HCT116 (cell line): Measurements from ENCODE around the gene SNF8. TPM values are rescaled to one million over a fixed set of nuclear protein-coding genes. Genes with fewer than 3 reads are reported as not detected.

Source experiments
- ATAC-seq: fragments of 200-7000 bp; cut with Tn5 transposase; 2 replicates; pipeline ENCODE4 v1.9.1; 2020; ENCODE audit warnings: mild to moderate bottlenecking, moderate library complexity
- BruUV-seq: library from RNA; stranded (reverse); fragments of 400-500 nt; replicated peaks from 2 replicates; lab custom pipeline; 2021; lab: Mats Ljungman, UMichigan
- CTCF ChIA-PET: fragments of 300-600 bp; sonication (Branson Sonifier 250); formaldehyde crosslinking; loops from one replicate; lab custom pipeline; 2021; ENCODE audit warnings: antibody characterized with exemption; lab: Charles Lee
- POLR2A ChIA-PET: fragments of 300-600, 350-600 bp; sonication (Branson Sonifier 250); formaldehyde crosslinking; loops from one replicate; lab custom pipeline; 2021; ENCODE audit warnings: antibody characterized with exemption; lab: Charles Lee
- RAD21 ChIA-PET, 2 experiments: fragments of 300-600 bp; sonication (Branson Sonifier 250); formaldehyde crosslinking; loops; one replicate each; lab custom pipeline; 2023; ENCODE audit warnings: low total read pairs in 2 of 2; ENCODE audit not compliant: uncharacterized antibody in 2 of 2, unreplicated experiment in 2 of 2, low non-redundant PET in 1 of 2; lab: Charles Lee
- DNase-seq: peaks from one replicate; pipeline ENCODE4 v3.0.0-alpha.2; 2010; ENCODE audit warnings: low read depth, low spot score
- H2AFZ ChIP-seq: fragments of 200-600 bp; shearing (Covaris generic), sonication (generic); 2 replicates; pipeline ENCODE4 v1.6.1; 2017; ENCODE audit warnings: low read depth, mixed run types, mixed read lengths, antibody characterized with exemption, low read length; ENCODE audit not compliant: poor library complexity, severe bottlenecking
- H3K27ac ChIP-seq: 2 replicates; pipeline ENCODE4 v1.5.1; 2012; ENCODE audit warnings: low read depth, low read length
- H3K27me3 ChIP-seq: fragments of 200-600 bp; sonication (generic); 2 replicates; pipeline ENCODE4 v1.6.1; 2016; ENCODE audit warnings: mixed run types, low read length, mixed read lengths; ENCODE audit not compliant: insufficient read depth
- H3K36me3 ChIP-seq, 2 experiments: fragments of 200-500 bp in 1 of 2; fragments of 200-600 bp in 1 of 2; sonication (Bioruptor generic) in 1 of 2; sonication (generic) in 1 of 2; 2 replicates each; pipeline versions ENCODE4 v1.5.1 to v1.6.1; 2014 to 2016; ENCODE audit warnings: low read length in 2 of 2, inconsistent platforms in 1 of 2, mixed read lengths in 1 of 2, mixed run types in 1 of 2; ENCODE audit not compliant: insufficient read depth in 2 of 2, control insufficient read depth in 1 of 2
- H3K4me1 ChIP-seq, 2 experiments: fragments of 200-600 bp in 1 of 2; sonication (generic) in 1 of 2; 2 replicates each; pipeline versions ENCODE4 v1.5.1 to v1.6.1; 2012 to 2017; ENCODE audit warnings: low read length in 2 of 2, inconsistent platforms in 1 of 2, mild to moderate bottlenecking in 1 of 2, mixed read lengths in 1 of 2, mixed run types in 1 of 2, moderate library complexity in 1 of 2; ENCODE audit not compliant: insufficient read depth in 2 of 2, control insufficient read depth in 1 of 2
- H3K4me2 ChIP-seq: fragments of 200-600 bp; sonication (generic); 2 replicates; pipeline ENCODE4 v1.6.1; 2017; ENCODE audit warnings: mixed run types, low read length, mixed read lengths
- H3K4me3 ChIP-seq, 2 experiments: fragments of 200-600 bp in 1 of 2; sonication (generic) in 1 of 2; replicated peaks in 1 of 2; 2 replicates each; pipeline ENCODE4 v1.5.1; 2011 to 2016; ENCODE audit warnings: low read length in 2 of 2, control low read depth in 1 of 2, low read depth in 1 of 2, mild to moderate bottlenecking in 1 of 2, mixed read lengths in 1 of 2, mixed run types in 1 of 2
- H3K79me2 ChIP-seq: fragments of 200-600 bp; sonication (generic); 2 replicates; pipeline ENCODE4 v1.6.1; 2017; ENCODE audit warnings: mild to moderate bottlenecking, mixed run types, low read length, moderate library complexity, mixed read lengths; ENCODE audit not compliant: insufficient read depth
- H3K9ac ChIP-seq: fragments of 200-600 bp; sonication (generic); 2 replicates; pipeline ENCODE4 v1.6.1; 2016; ENCODE audit warnings: low read length, mixed read lengths
- H3K9me2 ChIP-seq: fragments of 200-600 bp; sonication (generic), shearing (Covaris generic); 2 replicates; pipeline ENCODE4 v1.6.1; 2017; ENCODE audit warnings: mixed run types, mild to moderate bottlenecking, moderate library complexity; ENCODE audit not compliant: insufficient read depth
- H3K9me3 ChIP-seq, 2 experiments: fragments of 200-500 bp in 1 of 2; fragments of 200-600 bp in 1 of 2; sonication (Bioruptor generic) in 1 of 2; sonication (generic) in 1 of 2; 2 replicates each; pipeline ENCODE4 v1.6.1; 2014 to 2017; ENCODE audit warnings: low read length in 2 of 2, mixed read lengths in 2 of 2, inconsistent platforms in 1 of 2, low read depth in 1 of 2, mild to moderate bottlenecking in 1 of 2, mixed run types in 1 of 2, moderate library complexity in 1 of 2; ENCODE audit not compliant: control insufficient read depth in 1 of 2, insufficient read depth in 1 of 2
- H4K20me1 ChIP-seq: fragments of 200-600 bp; sonication (generic), shearing (Covaris generic); 2 replicates; pipeline ENCODE4 v1.6.1; 2017; ENCODE audit warnings: mixed run types, mild to moderate bottlenecking, moderate library complexity; ENCODE audit not compliant: insufficient read depth
- CEBPB ChIP-seq: IDR thresholded peaks from 2 replicates; pipeline ENCODE4 v1.6.1; 2012; ENCODE audit warnings: low read depth
- EGR1 ChIP-seq: IDR thresholded peaks from 2 replicates; pipeline ENCODE4 v1.6.1; 2012; ENCODE audit warnings: low read depth
- ELF1 ChIP-seq: IDR thresholded peaks from 2 replicates; pipeline ENCODE4 v1.6.1; 2012; ENCODE audit warnings: low read depth, borderline replicate concordance
- EZH2 ChIP-seq: fragments of 200-600 bp; sonication (generic); IDR thresholded peaks from 2 replicates; pipeline ENCODE4 v1.6.1; 2017; ENCODE audit warnings: antibody characterized with exemption, mixed run types
- EZH2phosphoT487 ChIP-seq: fragments of 200-600 bp; IDR thresholded peaks from 2 replicates; pipeline ENCODE4 v1.6.1; 2018; ENCODE audit warnings: antibody characterized with exemption, borderline replicate concordance
- FOSL1 ChIP-seq: IDR thresholded peaks from 2 replicates; pipeline ENCODE4 v1.6.1; 2012; ENCODE audit warnings: low read depth
- JUND ChIP-seq: IDR thresholded peaks from 2 replicates; pipeline ENCODE4 v1.6.1; 2012
- POLR2AphosphoS5 ChIP-seq: IDR thresholded peaks from 2 replicates; pipeline ENCODE4 v1.6.1; 2011; ENCODE audit warnings: mild to moderate bottlenecking, low read depth, low read length, moderate library complexity
- RAD21 ChIP-seq: IDR thresholded peaks from 2 replicates; pipeline ENCODE4 v1.6.1; 2012; ENCODE audit warnings: low read depth, mild to moderate bottlenecking
- SIN3A ChIP-seq: IDR thresholded peaks from 2 replicates; pipeline ENCODE4 v1.6.1; 2012; ENCODE audit warnings: low read depth
- SP1 ChIP-seq: IDR thresholded peaks from 2 replicates; pipeline ENCODE4 v1.6.1; 2012; ENCODE audit warnings: low read depth
- SRF ChIP-seq: IDR thresholded peaks from 2 replicates; pipeline ENCODE4 v1.6.1; 2012; ENCODE audit warnings: low read depth
- TCF7L2 ChIP-seq: IDR thresholded peaks from 2 replicates; pipeline ENCODE4 v1.7.0; 2011; ENCODE audit warnings: borderline replicate concordance, inconsistent platforms; ENCODE audit not compliant: insufficient read depth, insufficient read length; ENCODE audit errors: extremely low read depth
- ZNF274 ChIP-seq: fragments of 200-500 bp; sonication (Bioruptor generic); IDR thresholded peaks from 2 replicates; pipeline ENCODE4 v1.6.1; 2014; ENCODE audit warnings: mild to moderate bottlenecking, low read depth, low read length, inconsistent platforms
- intact Hi-C: fragments of 100-400 bp; cut with micrococcal nuclease; formaldehyde crosslinking; loops from 2 replicates; pipeline ENCODE4 v1.10.0; 2022
- total RNA-seq: library from RNA; stranded (reverse); gene quantifications from one replicate; pipeline ENCODE4 v1.2.1, GENCODE V29; 2021; ENCODE audit not compliant: unreplicated experiment
- TF ChIP-seq, protein P1 (sequence below): IDR thresholded peaks from 2 replicates; pipeline ENCODE4 v1.6.1; 2011; ENCODE audit warnings: mild to moderate bottlenecking, low read length, moderate library complexity; ENCODE audit not compliant: insufficient replicate concordance; ENCODE audit errors: extremely low read depth
- TF ChIP-seq, protein P2 (sequence below): IDR thresholded peaks from 2 replicates; pipeline ENCODE4 v1.6.1; 2012
- TF ChIP-seq, protein P3 (sequence below): IDR thresholded peaks from 2 replicates; pipeline ENCODE4 v1.6.1; 2012; ENCODE audit warnings: low read depth
- TF ChIP-seq, protein P4 (sequence below), 3 experiments: fragments of 200-600 bp in 1 of 3; sonication (generic) in 1 of 3; IDR thresholded peaks in 2 of 3; conservative IDR thresholded peaks in 1 of 3; 2 replicates each; pipeline ENCODE4 v1.5.1; 2012 to 2017; ENCODE audit warnings: low read depth in 2 of 3, low read length in 2 of 3, antibody characterized with exemption in 1 of 3, borderline replicate concordance in 1 of 3, control low read depth in 1 of 3, mild to moderate bottlenecking in 1 of 3, mixed read lengths in 1 of 3, mixed run types in 1 of 3, moderate library complexity in 1 of 3; ENCODE audit not compliant: insufficient read depth in 1 of 3

The SNF8 gene
- total RNA-seq, 1 experiment from 2014 or later, result 178 TPM

DNA sequence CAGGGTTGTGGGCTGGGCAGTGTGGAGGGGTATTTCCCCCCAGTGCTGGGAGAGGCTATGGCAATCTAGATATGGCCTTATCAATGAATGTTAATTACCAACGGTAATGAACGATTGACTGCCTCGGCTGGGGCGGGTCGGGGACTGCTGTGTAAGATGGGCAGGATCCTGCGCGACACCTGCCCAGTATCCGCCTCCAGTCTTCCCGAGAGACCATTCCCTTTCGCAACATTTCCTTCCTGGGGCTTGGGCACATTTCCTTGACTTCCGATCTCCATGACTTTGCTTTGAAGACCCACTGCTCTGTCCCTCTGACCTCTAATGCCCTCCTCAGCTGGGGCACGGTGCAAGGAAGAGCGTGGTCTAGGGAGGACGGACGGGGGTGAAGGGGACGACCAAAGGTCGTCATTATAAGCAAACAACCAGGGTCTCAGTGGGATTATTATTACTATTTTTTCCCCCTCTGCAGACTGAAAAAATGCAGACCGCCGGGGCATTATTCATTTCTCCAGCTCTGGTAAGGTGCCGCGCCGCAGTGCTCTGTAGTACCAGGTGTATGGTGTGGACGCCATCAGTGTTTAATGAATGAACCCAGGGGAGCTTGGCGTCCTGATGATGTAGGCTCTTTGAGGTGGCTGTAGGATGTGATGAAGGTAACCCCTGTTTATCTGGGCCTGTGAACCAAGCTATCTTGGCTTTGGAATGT is 51.5 kb downstream of the SNF8 start:
- Histone ChIP-seq H3K27ac (peak overlapping the region; percentile 73), H3K27me3 (no peaks in the 10 kb centered on the region), H3K4me2 (peak overlapping the region; percentile 76), H4K20me1 (no peaks in the 10 kb centered on the region), H3K4me1 (peaks cover 11 to 26% of the 10 kb centered on the region in 2 experiments; a peak in 3 of 4 replicates), H3K36me3 (peaks cover 22 to 36% of the 10 kb centered on the region in 2 experiments; a peak in 3 of 4 replicates), H3K79me2 (peaks cover 44% of the 10 kb centered on the region), H3K9me2 (no peaks in the 10 kb centered on the region), H3K9me3 (no peaks in the 10 kb centered on the region), H3K9ac (peak overlapping the region; percentile 91), H2AFZ (no peak overlapping the region), H3K4me3 (peak overlapping the region; percentile 82 to 88)
- ChIA-PET RAD21 (interaction anchor here (1.3 kb wide), 2 partner anchors 124 to 139 kb away, joined by 3 to 4 read pairs; no protein-coding TSS in a partner anchor), POLR2A (interaction anchor here (0.8 to 2.5 kb wide), 23 partner anchors 8 to 785 kb away, joined by 3 to 34 read pairs (median 4); partner anchors contain the start of genes SNF8, SNX11, TTLL6 and UBE2Z), CTCF (interaction anchor here (0.6 to 2.4 kb wide), 18 partner anchors 9 to 335 kb away, joined by 3 to 23 read pairs (median 4); partner anchors contain the start of genes SNF8, TTLL6 and UBE2Z)
- intact Hi-C loops, result loop anchor here (2.0 to 5.0 kb wide), 3 partner anchors 14 to 299 kb away; no protein-coding TSS in a partner anchor
- TF ChIP-seq EZH2 (no peak), SIN3A (no peak), TCF7L2 (no peak), ELF1 (no peak), SRF (no peak), SP1 (no peak), RAD21 (no peak), EGR1 (no peak), EZH2phosphoT487 (no peak), JUND (no peak), POLR2AphosphoS5 (no peak), FOSL1 (no peak), CEBPB (no peak), ZNF274 (no peak)
- TF ChIP-seq, protein P1, sequence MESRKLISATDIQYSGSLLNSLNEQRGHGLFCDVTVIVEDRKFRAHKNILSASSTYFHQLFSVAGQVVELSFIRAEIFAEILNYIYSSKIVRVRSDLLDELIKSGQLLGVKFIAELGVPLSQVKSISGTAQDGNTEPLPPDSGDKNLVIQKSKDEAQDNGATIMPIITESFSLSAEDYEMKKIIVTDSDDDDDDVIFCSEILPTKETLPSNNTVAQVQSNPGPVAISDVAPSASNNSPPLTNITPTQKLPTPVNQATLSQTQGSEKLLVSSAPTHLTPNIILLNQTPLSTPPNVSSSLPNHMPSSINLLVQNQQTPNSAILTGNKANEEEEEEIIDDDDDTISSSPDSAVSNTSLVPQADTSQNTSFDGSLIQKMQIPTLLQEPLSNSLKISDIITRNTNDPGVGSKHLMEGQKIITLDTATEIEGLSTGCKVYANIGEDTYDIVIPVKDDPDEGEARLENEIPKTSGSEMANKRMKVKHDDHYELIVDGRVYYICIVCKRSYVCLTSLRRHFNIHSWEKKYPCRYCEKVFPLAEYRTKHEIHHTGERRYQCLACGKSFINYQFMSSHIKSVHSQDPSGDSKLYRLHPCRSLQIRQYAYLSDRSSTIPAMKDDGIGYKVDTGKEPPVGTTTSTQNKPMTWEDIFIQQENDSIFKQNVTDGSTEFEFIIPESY, result no peak
- TF ChIP-seq, protein P2, sequence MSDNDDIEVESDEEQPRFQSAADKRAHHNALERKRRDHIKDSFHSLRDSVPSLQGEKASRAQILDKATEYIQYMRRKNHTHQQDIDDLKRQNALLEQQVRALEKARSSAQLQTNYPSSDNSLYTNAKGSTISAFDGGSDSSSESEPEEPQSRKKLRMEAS, result no peak
- TF ChIP-seq, protein P3, sequence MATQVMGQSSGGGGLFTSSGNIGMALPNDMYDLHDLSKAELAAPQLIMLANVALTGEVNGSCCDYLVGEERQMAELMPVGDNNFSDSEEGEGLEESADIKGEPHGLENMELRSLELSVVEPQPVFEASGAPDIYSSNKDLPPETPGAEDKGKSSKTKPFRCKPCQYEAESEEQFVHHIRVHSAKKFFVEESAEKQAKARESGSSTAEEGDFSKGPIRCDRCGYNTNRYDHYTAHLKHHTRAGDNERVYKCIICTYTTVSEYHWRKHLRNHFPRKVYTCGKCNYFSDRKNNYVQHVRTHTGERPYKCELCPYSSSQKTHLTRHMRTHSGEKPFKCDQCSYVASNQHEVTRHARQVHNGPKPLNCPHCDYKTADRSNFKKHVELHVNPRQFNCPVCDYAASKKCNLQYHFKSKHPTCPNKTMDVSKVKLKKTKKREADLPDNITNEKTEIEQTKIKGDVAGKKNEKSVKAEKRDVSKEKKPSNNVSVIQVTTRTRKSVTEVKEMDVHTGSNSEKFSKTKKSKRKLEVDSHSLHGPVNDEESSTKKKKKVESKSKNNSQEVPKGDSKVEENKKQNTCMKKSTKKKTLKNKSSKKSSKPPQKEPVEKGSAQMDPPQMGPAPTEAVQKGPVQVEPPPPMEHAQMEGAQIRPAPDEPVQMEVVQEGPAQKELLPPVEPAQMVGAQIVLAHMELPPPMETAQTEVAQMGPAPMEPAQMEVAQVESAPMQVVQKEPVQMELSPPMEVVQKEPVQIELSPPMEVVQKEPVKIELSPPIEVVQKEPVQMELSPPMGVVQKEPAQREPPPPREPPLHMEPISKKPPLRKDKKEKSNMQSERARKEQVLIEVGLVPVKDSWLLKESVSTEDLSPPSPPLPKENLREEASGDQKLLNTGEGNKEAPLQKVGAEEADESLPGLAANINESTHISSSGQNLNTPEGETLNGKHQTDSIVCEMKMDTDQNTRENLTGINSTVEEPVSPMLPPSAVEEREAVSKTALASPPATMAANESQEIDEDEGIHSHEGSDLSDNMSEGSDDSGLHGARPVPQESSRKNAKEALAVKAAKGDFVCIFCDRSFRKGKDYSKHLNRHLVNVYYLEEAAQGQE, result no peak
- TF ChIP-seq, protein P4, sequence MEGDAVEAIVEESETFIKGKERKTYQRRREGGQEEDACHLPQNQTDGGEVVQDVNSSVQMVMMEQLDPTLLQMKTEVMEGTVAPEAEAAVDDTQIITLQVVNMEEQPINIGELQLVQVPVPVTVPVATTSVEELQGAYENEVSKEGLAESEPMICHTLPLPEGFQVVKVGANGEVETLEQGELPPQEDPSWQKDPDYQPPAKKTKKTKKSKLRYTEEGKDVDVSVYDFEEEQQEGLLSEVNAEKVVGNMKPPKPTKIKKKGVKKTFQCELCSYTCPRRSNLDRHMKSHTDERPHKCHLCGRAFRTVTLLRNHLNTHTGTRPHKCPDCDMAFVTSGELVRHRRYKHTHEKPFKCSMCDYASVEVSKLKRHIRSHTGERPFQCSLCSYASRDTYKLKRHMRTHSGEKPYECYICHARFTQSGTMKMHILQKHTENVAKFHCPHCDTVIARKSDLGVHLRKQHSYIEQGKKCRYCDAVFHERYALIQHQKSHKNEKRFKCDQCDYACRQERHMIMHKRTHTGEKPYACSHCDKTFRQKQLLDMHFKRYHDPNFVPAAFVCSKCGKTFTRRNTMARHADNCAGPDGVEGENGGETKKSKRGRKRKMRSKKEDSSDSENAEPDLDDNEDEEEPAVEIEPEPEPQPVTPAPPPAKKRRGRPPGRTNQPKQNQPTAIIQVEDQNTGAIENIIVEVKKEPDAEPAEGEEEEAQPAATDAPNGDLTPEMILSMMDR (IDR thresholded peaks at IDR 0.05 in 2 of 3, conservative IDR thresholded peaks at IDR 0.05 in 1 of 3; ENCODE audit: borderline replicate concordance in 1 of 3, insufficient read depth in 1 of 3, low read depth in 2 of 3, low read length in 2 of 3), result no peak
- ATAC-seq (no peak), DNase-seq (no peak)
- TSS peak; percentile 69 for BruUV-seq
